ENCODE data around the gene CAPN2.
"Not testable (repeated sequence)": the region's sequence is repeated elsewhere in the genome, so short reads cannot be mapped to it uniquely, and the experiment has no call there.

The CAPN2 gene

GRCh38 chr1:223794136-223794880 is 82.0 kb downstream of the CAPN2 start:
- no peak for DNase-seq

DNA sequence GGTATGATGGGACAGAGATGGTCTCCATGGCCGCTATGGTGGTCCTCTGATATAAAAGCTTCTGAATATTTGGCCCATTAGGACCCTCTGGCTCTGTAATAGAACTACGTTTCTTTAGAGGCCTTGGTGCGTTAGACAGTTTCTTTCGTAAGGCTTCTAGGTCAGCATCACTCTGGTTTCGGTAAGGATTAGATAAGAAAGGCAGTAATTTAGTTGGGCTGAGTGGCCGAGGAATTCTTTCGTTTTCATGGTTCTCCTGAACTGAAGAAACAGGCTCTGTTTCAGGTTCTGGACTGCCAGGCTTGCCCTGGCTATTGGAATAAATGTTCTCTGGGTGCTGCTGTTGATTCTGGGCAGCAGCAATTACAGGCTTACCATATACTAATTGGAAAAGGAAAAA is 83.9 kb downstream of the CAPN2 start:
- DNase-seq, result no peak

GRCh38 chr1:223802032-223802431 is 89.7 kb downstream of the CAPN2 start:
- DNase-seq, result no peak

GRCh38 chr1:223802602-223803001 is 90.3 kb downstream of the CAPN2 start:
- DNase-seq, result no peak

DNA sequence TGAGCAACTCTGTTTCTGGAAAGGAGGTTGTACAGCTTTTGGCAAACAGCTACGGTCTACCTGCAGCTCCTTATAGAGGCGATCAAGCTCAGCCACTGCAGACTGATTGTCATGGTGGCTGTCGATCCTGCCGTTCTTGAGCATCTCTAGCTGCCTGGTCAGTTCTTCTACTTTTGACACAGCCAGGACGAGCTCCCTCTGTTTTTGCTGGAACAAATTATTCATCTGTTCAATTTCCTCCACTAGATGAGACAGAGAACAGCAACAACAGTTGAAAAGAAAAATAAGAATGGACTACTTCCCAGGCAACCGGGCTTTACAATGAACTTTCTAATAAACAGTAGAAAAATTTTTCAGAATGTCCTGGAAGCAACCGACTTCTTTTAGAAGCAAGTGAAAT is 90.9 kb downstream of the CAPN2 start:
- DNase-seq, result no peak

GRCh38 chr1:223809905-223810304 is 97.6 kb downstream of the CAPN2 start:
- not testable (repeated sequence) for DNase-seq

DNA sequence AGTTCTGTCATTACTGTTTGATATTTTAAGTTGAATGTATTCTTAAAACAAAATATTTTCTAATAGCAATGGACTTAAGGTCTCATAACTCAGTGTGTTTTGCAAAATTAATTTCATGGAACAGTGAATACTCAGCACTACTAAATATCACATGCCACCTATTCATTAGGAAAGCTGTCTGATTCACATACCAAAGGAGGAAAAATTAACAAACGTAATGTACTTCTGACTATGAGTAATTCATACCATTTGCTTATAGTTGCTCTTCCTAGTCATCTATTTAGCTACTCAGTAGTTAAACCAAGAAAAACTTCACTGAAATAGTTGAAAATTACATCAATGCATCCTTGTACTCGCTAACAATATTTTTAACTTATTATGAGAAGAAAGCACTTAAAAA is 98.2 kb downstream of the CAPN2 start:
- DNase-seq, result no peak

DNA sequence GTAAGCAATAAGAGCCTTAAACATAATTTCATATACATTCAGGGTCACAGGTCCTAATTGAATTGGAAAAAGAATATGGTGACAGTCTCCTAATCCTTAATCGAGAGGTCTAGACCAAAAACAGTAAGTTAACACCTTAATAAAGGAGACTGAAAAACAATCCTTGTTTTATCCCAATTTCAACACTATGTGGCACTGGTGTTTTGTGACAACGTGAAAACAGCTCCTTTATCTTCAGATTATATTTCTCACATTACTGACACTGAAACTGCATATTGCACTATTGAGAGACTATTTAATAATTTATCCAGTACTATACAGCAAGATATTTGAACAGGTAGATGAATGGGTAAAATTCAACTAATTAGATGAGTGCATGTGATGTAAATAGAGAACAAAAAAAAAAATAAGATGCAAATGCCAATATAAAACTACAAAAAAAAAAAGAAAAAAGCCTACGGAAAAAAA is 99.3 kb downstream of the CAPN2 start:
- DNase-seq, result peak in 1 of 2 experiments; percentile 41

DNA sequence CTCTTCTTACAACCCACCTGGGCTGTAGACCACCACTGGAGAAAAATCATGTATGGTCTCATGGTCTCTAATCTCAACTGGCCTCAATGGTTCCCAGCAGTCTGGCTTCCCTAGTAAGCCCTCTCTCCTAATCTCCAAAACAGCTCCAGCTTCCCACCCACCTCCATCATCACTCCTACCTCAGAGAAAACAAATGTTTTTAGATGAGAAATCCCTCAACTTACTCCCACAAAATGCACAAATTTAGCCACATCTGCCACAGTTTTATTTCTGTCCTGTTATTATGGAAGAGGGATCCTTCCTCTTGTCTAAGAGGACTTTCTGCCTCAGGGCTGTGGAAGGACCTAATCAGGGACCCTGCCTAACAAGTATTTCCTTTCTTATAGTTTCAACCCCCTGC is 101.3 kb downstream of the CAPN2 start:
- no peak for DNase-seq

DNA sequence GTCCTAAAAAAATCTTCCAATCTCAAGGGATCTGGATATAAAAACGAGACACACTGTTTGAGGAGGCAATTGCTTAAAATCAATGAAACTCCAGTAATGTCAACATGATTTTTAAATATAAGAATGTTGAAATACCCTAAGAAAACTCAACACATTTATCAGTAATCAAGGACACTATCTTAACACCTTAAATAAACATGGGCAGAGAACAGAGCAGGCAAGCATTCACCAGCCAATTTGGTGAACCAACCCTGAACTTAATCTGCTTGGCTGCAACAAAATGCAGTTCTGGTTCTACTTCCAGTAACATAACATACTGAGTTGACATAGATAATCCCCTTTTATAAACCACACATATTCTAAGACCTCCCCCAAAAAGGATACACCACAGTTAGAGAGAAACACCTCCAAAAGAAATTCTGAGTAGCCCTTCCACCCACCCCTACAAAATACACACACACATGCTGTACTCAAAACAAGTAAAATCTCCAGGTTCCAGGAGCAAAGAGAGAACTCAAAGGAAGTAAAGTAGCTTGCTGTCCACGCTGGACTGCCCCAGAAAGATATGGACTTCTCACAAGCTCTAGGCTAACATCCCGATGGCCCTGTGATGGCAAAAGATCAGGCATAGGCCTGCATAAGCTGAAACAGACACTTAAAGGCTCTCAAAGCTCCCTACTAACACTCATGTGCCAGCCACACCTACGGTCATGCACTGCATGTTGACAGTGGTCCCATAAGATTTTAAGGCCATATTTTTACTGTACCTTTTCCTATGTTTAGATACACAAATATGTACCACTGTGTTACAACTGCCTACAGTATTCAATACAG is 102.9 kb downstream of the CAPN2 start:
- no peak for DNase-seq

DNA sequence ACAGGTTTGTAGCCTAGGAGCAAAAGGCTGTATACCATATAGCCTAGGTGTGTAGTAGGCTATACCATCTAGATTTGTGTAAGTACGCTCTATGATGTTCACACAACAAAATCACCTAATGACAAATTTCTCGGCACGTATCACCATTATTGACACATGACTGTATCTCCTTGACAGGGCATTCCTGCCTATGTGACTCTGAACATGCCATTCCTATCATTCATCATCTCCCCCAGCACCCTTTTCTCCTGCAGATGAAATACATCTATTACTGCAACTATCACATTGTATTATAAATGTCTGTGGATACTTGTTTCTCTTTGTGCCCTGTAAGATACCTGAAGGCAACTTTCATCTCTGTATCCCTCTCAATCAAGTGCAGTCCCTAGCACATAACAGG is 103.5 kb downstream of the CAPN2 start:
- DNase-seq, result no peak

- not testable (repeated sequence) for DNase-seq
Observed at GRCh38 chr1:223817265-223817664, 104.9 kb downstream of the CAPN2 start.

- DNase-seq, result peak in 1 of 2 experiments; percentile 30
Observed at GRCh38 chr1:223819730-223820514, 107.6 kb downstream of the CAPN2 start.

DNA sequence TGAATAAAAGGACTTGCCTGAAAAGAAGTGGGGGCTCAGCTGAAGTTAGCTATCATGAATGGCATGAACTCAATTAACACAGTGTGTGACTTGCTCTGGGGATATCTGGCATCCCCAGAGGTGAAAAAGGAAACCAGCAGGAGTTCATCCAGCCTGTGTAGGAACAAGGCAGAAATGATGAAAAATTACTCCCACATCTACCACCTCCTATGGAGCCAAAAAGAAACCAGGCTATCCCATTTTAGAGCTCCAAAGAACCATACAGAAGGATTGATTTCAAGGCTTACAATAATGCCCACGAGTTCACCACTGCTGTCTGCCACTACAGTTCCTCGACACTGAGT is 108.1 kb downstream of the CAPN2 start:
- DNase-seq, result no peak

DNA sequence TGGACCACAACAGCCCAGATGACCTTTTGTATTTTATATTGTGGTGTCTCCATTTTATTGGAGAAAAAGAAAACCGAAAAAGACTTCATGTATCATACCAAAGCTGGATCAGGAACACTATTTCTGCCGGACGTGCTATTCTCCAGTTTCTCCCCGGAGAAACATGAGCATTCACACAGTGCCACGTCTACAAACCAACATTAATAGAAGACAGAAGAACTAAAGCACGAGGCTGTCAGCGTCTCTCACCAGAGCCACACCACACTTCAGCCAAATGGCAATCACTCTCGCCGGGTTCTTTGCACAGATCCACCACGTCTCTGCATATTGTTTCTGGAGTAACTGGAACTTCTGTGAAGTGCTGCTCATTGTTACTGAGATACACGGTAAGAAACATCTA is 108.6 kb downstream of the CAPN2 start:
- no peak for DNase-seq

GRCh38 chr1:223824287-223824686 is 111.9 kb downstream of the CAPN2 start:
- DNase-seq, result no peak

DNA sequence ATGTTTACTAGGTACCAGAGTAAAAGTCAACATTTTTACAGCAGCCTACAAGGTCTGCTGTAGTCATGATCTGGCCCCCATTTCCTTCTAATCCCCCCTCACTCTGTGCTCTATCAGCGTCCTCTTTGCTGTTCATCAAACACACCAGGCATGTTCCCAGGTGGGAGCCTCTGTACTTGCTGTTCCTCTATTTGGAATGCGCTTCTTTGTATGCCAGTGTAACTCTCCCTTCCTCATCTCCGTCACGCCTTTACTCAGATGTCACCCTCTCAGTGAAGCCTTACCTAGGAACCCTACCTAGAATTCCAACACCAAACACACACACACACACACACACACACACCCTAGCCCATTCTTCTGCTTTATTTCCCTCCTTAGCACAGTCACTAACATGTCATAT is 112.4 kb downstream of the CAPN2 start:
- DNase-seq, result no peak

Data from NCI-H524 (cell line).